DMS79 treated with DMSO at 0.1 percent for 48 hours (cell line): ENCODE data around the gene SIM2.

Experiments used
- DNase-seq: peaks from one replicate; lab custom pipeline; 2025; lab: John Stamatoyannopoulos, UW

SIM2 gene

GRCh38 chr21:36735724-36736320, 36.9 kb downstream of the SIM2 start:
- no peak for DNase-seq

GRCh38 chr21:36738489-36739126, 39.7 kb downstream of the SIM2 start:
- DNase-seq, result no peak

- DNase-seq, result no peak
Observed at GRCh38 chr21:36741506-36741905, 42.6 kb downstream of the SIM2 start.

GRCh38 chr21:36743008-36743407, 44.1 kb downstream of the SIM2 start:
- no peak for DNase-seq

DNA sequence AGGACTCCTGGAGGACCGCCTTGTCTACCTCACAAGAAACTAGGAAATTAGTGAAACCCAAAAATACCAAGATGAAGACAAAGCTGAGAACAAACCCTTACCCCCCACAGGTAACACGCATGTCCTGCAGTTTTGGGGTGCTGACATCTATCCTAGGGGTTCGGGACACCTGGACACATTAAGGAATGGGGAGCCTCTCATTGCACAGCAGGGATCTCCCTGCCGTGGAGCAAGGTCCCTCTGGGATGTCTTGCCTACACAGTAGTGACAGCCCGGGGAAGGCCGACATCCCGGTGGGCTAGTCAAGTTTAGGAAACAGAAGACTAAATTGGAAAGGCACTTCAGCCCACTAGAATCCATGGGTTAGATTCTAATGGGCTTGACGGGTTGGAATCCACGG, 44.5 kb downstream of the SIM2 start:
- DNase-seq, result no peak

DNA sequence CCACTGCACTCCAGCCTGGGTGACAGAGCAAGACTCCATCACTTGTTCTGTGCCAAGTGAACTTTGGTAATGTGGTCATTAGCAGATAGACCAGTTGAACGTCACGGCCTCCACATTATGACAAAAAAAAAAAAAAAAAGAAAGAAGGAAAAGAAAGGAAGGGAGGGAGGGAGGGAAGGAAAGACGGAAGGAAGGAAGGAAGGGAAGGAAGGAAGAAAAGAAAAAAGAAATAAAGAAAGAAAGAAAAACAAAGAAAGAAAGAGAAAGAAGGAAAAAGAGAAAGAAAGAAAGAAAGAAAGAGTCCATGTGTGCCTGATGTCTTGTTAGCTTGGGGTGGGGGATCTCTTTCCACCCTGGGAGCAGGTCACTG, 45.3 kb downstream of the SIM2 start:
- peak; percentile 53 for DNase-seq

DNA sequence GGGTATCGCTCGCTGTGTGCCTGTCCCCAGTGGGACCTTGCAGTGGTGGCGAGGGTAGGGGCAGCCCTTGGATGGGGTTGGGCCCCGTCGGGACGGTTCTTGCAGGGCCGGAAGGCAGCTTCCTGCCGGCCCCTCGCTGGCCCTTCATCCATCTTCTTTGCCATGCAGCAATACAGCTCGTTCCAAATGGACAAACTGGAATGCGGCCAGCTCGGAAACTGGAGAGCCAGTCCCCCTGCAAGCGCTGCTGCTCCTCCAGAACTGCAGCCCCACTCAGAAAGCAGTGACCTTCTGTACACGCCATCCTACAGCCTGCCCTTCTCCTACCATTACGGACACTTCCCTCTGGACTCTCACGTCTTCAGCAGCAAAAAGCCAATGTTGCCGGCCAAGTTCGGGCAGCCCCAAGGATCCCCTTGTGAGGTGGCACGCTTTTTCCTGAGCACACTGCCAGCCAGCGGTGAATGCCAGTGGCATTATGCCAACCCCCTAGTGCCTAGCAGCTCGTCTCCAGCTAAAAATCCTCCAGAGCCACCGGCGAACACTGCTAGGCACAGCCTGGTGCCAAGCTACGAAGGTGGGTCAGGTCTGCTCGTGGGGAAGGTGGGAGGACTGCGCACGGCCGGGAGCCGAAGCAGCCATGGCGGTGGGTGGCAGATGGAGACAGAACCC, 45.8 kb downstream of the SIM2 start:
- DNase-seq, result peak; percentile 88

GRCh38 chr21:36745459-36745858, 46.5 kb downstream of the SIM2 start:
- DNase-seq, result no peak

DNA sequence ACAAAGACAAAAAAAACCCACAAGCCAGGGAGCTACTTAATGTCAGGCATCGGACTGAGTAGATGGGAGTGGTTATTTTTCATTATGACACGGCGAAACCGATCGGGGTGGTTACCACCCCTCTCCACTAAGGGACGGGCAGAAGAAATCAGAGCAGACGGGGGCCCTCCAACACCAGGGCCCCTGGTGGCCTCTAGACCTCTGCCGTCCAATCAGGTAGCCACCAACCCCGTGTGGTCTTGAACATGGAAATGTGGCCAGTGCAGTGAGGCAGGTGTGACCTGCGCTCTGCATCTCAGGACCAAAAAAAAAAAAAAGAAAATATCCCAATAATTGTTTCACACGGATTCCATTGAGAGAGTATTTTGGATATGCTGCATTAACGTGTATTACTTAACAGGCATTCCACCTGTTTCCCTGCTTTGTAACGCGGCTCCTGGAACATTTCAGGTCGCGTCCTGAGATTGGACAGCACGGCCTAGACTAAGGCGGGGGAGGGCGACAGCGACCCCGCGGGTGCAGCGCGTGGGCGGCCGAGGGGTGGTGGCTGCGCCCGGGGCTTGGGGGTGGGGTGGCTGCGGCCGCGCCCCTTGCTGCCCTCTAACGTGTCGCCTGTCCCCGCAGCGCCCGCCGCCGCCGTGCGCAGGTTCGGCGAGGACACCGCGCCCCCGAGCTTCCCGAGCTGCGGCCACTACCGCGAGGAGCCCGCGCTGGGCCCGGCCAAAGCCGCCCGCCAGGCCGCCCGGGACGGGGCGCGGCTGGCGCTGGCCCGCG, 48.3 kb downstream of the SIM2 start:
- DNase-seq, result no peak

- peak; percentile 25 for DNase-seq
Observed at GRCh38 chr21:36747815-36748383, 49.0 kb downstream of the SIM2 start.

DNA sequence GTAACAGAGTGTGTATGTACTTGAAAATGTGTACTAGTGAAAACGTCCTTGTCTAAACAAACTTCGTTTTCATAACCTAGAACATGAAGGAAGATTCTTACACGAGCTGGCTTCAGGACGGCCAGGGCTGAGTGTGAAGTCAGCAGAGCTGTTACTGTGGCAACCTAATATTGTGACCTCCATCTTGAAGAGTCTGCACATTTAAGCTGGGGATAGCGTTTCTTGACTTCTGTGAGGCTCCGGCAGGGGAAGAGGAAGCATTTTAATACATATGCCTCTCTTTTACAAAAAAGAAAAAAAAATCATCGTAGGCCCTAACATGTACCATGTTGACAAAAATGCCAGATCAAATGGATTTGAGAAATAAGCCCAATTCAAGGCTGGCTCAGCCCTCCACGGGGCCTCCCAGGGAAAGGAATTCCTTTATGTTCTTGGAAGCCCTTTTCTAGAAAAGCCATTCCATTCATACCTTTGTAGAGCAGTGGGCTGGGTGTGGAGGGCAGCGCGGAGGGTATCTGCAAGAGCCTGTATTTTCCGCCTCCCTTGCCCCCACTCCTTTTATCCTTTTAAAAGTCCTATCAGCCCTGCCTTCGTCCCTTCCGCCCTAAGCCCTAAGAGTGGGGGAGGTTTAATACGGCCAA, 51.1 kb downstream of the SIM2 start:
- DNase-seq, result no peak

- no peak for DNase-seq
Observed at GRCh38 chr21:36750576-36750959, 51.7 kb downstream of the SIM2 start.

- DNase-seq, result no peak
Observed at GRCh38 chr21:36751383-36751782, 52.5 kb downstream of the SIM2 start.

- no peak for DNase-seq
Observed at GRCh38 chr21:36753556-36753955, 54.6 kb downstream of the SIM2 start.

DNA sequence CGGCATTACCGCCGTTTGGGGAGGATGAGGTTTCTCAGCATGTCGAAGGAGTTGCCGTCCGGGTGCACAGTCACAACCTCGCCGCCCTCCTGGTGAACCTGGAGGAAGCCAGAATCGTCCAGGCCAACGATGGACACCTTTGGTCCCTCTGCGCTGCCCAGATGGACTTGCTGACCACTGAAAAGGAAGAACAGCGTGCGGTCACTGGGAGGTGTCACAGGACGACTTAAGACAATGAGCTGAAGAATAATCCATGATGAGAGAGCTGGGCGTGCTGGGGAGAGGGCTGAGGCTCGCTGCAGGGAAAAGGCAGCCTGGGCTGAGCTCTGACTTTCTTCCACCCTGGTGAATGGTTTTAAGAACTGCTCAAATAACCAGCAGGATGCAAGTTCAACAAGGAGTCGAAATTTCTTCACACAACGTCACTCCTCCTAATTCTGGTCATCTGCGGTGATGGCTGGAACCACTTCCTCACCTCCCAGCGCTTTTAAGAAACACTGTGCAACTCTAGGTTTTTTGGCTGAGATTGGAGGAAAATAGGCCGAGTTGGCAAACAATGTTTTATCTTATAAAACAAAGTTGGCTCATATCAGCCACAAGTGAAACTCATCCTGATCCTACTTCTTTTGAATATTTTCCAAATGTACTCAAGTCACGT, 55.5 kb downstream of the SIM2 start:
- no peak for DNase-seq

DNA sequence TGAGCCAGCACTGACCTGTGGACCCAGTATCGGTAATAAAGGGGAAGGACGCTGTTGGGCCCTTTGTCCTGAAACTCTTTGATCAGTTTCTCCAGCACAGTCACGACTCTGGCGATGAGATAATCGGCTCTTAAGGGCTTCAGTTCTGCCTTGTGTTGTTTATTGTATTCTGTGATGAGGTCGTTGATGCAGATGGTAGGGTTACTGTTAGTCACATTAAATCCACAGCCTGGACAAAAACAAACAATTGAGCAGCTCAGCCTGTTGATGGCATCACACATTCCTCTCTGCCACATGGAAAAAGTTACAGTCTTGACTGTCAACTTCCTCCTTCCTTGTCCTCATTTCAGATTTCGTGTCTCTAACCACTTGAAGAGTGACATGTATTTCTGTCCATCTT, 57.6 kb downstream of the SIM2 start:
- no peak for DNase-seq

- no peak for DNase-seq
Observed at GRCh38 chr21:36757196-36757595, 58.3 kb downstream of the SIM2 start.

DNA sequence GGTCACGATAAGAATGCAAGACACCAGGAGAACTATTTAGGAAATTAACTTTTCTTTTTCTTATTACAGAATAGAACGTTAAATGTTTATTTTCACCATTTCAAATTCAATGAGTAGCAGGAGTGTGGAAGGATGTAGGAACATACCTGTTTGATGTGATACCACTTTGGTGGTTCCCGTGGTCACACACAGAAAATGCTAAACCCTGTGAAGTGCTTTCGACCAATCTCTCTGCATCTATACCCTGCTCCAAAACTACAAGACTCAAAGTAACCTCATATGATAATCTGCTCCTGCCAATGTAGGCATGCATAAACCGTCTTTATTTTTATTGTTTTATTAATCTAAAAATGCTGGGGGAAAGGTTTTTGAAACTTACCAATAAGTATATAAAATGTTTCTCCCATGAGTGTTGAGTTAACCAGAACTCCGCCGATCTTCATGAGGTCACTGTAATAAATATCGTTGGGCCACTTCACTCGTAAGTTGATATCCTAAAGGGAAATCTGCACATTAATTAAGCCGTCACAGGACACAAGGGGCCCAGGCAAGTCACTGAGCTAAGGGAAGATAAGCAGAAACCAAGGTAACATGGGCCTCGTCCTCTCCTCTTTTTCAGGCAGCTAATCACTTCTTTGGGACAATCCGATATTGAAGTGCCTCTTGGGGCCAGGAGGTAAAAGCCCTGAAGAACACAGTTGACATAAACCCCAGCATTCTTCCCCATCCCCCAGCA, 60.6 kb downstream of the SIM2 start:
- no peak for DNase-seq

DNA sequence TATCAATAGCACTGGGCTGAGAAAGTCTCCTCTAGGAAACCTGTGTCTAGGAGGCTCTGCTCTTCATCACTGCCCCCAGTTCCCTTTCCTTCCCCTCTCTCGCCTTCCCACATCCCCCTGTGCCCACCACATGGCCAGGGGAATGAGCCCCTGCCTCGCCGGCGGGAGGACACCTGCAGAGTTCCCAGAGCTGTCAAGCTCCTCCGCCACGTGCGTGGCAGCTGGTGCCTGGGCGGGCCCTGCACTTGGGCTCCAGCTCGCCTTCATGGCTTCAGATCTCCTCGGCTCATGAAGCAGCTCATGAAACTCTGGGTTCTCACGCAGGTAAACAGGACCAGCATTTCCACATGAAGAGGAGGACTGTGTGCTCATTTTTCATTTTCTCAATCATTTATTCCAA, 62.8 kb downstream of the SIM2 start:
- DNase-seq, result no peak

DNA sequence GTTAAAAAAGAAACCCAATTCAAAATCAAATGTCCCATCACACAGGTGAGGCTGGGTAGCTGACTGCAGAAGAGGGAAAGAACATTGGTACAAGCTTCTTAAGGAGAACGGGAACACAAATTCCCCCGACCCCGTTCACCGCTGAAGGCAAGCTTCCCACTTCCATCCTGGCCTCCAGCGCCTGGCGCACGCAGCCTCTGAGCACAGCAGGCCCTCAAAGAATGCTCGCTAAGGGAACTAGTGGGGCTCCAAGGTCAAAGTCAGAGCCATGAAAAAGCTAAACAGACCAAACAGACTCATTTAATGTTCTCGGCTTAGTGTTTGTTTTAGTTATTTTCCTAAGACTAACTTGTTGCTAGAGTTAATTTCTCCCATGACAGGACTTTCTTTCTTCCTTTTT, 63.7 kb downstream of the SIM2 start:
- DNase-seq, result no peak

DNA sequence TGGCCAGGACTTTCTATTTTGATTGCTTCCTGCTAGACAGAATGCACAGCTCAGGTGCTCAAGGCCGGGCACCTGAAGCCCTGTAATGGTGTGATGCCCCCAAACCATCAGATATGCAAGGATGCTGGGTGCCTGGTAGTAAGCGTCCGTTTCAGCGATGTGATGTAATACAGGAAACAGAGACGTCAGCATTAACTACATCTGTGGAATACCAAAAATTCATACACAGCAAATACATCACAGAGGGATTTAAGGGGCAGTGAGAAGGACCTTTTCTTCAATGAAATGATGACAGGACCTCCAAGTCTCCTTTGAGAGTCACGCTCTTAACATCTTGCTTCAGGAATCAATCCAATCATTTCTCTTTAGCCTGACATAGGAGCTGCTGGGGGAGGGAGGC, 64.4 kb downstream of the SIM2 start:
- no peak for DNase-seq
